Activated CD8-positive, alpha-beta memory T cell treated with anti-CD3 and anti-CD28 coated beads, Interleukin-2, amount 50 U/mL, for 24 hours (primary cell): ENCODE measurements around the gene TBX4.
"Not testable (repeated sequence)": the region's sequence is repeated elsewhere in the genome, so short reads cannot be mapped to it uniquely, and the experiment has no call there.

Source experiments
- DNase-seq: peaks from one replicate; pipeline ENCODE4 v3.0.0-alpha.2; 2020; ENCODE audit errors: extremely low read depth

TBX4 gene

DNA sequence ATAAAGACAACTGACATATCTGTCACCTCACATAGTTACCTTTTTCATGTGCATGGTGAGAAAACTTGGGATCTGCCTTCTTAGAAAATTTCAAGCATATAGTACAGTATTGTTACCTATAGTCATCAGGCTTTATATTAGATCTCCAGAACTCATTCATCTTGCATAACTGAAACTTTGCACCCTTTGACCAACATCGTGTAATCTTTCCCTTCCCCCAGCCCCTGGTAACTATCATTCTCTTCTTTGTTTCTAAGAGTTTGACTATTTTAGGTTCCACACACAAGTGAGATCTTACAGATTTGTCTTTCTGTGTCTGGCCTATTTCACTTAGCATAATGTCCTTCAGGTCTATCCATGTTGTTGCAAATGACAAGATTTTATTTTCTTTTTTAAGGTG, 22.9 kb upstream of the TBX4 start:
- DNase-seq = no peak

DNA sequence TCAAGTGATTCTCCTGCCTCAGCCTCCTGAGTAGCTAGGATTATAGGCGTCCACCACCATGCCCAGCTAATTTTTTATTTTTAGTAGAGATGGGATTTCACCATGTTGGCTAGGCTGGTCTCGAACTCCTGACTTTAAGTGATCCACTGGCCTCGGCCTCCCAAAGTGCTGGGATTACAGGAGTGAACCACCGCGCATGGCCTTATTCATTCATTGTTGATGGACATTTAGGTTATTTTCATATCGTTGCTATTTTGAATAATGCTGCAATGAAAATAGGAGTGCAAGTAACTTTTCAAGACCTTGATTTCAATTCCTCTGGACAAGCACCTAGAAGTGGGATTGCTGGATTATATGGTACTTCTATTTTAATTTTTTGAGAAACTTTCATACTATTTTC, 22.4 kb upstream of the TBX4 start:
- not testable (repeated sequence) for DNase-seq

DNA sequence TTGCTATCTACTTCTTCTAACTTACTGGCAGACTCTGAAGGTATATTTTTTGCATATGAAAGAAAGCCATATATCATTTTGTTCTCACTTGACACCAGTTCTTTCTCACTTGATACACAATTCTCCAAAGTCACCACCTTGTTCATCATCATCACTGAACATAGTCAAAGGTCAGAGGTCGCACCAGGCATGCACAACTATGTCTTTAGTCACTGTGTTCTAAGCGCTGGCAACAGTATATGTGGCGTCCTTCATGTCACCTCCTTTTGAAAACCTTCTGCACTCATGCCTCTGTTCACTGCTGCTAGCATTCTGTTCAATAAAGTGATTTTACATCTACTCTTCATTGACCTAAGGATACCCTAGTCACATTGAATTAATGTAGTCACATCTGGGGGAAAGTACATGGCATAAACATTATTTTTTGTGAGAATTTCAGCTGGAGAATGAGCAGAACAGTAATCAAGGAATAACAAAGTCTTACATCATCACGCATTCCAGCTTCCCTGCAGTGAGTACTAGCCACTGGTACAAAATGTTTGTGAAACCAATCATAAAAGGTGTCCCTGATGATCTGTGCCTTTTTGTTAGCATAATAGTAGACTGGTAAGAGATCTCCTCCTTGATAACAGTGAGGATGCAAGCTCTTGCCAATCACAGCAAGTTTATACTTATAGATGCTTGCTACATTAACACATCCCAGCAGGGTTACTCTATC, 20.5 kb upstream of the TBX4 start:
- DNase-seq = no peak

DNA sequence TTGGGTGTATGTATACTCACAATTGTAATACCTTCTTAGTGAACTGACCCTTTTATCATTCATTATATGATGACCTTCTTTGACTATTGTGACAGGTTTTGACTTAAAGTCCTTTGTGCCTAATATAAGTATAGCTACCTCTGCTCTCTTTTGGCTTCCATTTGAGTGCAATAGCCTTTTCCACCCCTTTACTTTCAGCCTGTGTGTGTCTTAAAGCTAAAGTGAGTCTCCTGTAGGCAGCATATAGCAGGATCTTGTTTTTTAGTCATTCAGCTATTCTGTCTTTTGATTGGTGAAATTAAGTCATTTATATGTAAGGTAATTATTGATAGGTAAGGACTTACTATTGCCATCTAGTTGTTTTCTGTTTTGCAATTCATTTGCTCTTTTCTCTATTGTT, 15.9 kb upstream of the TBX4 start:
- DNase-seq = no peak

DNA sequence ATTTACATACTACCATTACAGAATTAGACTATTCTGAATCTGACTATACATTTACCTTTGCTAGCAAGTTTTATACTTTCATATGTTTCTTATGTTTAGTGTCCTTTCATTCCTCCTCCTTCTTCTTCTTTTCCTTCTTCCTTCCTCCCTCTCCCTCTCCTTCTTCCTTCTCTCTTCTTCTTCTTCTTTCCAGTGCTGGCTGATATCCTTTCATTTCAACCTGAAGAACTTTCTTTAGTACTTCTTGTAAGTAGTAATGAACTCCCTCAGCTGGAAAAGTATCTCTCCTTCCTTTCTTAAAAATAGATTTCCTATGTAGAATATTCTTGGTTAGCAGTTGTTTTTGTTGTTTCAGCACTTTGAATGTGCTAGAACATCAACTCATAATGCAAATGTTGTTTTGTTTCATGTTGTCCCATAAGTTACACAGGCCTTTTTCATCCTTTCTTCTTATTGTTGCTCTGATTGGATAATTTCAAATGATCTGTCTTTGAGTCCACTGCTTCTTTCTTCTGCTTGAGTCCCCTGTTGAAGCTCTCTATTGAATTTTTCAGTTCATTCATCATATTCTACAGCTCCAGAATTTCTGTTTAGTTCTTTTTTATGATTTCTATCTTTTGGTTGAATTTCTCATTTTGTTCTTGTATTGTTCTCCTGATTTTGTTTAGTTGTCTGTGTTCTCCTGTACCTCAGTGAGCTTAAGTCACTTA, 15.1 kb upstream of the TBX4 start:
- no peak for DNase-seq

DNA sequence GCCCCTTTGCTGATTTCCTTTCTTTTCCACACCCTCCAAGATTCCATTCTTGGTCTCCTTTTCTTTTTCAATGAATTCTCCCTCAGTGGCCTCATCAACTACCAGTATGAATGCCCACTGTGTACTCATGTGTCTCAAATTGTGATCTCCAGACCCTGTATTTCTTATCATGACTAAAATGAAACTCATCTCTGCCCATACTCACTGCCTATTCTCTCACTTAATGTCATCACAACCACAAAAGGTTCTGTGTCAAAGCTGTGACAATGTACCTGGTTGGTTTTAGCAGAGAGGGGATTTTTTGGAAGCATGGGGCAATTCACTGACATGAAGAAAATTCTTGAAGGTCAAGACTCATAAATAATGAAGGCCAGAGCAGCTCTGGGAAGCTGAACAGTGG, 11.5 kb upstream of the TBX4 start:
- DNase-seq = no peak

DNA sequence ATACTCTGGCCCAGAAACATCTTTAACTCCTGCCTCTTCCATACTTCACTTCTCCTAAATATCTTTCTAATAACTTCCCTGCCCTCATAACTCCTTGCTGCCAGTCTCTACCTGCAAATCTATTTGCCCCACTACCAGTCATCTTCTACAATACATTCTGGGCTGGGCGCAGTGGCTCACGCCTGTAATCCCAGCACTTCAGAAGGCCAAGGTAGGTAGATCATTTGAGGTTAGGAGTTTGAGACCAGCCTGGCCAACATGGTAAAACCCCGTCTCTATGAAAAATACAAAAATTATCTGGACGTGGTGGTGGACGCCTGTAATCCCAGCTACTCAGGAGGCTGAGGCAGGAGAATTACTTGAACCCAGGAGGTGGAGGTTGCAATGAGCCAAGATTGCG, 10.7 kb upstream of the TBX4 start:
- not testable (repeated sequence) for DNase-seq

DNA sequence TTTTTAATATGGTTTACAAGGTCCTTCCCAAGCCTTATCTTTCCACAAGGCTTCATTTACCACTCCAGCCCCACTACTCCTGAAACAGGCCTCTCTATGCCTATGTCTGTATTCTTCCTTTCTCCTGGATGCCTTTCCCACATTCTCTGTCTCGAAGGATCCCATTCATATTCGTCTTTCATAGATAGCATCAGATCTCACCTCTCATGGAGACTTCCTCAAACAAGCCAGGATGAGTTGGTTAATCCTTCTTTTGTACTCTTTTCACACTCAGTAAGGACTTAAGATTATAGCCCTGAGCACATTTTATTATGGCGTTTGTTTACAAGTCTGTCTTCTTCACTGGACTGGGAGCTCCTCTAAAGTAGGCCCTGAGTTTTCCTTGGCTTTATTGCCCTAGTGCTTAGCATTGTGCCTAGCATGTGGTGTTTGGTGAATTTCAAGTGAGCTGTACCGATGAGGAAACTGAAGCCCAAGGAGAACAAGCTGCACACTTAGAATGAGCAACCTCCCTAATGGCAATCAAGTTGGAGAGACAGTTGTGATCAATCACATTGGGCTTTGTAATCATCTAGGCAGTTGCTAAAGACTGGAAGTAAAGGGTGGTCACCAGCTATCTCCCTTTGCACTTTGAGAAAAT, 10.0 kb upstream of the TBX4 start:
- DNase-seq = no peak

DNA sequence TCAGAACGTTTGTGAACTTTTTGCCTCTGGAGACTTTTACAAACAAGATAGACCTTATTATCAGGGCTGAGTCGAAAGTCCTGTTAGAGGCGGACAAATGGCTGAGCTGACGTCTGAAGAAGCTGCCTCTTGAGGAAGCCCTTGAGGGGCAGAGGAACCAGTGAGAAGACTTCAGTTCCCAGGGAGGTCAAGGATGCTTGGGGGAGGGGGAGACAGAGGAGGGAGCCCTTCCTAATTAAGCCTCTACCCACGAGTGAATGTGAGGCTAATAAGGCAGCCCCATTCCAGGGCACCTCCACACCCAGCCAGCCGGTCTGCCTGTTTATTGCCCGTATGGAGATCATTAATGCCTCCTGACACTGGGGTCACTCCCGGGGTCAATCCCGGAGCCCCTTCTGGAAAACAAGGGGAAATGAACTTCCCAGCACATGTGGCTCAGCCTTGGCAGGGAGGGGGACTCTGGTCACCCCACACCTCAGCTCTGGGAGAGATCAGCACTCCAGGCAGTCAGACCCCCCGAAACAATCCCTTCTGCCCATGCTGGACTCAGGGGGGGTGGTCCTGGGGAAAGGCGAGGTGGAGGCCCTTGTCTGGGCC, 9.2 kb upstream of the TBX4 start:
- no peak for DNase-seq

DNA sequence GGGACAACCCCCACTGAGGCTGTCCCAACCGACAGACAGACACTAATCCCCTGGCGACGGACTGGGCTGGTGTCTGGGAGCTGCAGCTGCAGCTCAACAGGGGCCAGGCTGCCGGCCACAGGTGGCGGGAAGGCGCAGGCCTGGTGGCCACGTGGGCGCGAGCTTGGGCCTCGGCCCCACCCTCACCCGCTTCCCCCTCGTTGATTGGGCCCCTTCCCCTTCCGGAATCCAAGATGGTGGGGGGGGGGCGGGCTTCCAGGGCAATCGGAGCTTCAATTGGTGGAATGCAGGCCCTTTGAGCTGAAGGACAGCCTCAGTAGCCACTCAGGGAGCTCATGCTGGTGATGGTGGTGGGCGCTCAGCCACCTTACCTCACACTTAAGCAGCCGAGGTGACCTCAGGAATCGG, 8.7 kb upstream of the TBX4 start:
- no peak for DNase-seq

DNA sequence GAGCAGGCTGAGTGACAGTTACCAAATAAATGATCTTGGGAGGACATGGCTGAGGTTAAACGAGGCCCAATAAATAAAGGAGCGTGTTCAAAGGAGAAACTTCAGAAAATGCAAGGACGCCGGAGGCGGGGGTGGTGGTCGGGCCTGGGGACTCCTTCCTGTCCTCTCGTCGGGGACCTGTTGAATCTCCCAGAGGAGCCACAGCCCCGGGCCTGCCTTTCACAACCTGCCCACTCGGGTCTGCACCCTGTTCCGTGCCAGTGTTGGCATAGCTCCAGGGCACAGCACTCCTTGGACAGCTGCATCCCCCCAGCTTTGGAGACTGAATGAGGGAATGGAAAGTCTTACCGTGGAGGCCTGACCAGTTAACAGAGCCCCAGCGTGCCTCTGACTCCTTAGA, 8.1 kb upstream of the TBX4 start:
- DNase-seq = no peak

DNA sequence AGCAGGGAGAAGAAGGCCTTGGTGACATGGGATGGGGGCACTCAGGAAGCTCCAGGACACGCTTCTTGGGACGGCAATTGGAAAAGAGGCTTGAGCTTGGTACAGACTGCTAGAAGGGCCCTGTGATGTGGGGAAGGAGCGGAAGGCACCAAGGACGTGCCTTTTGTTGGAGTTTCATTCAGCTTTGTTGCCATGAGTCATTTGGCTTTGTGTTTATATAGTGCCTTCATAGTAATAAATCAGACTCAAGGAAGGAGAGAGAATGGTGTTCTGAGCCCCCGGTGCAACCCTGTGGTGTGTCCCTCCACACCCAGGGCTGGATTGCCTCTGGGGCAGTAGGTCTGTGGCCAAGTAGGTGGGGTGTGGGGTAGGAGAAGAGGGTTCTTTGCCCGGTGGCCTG, 7.4 kb upstream of the TBX4 start:
- no peak for DNase-seq

DNA sequence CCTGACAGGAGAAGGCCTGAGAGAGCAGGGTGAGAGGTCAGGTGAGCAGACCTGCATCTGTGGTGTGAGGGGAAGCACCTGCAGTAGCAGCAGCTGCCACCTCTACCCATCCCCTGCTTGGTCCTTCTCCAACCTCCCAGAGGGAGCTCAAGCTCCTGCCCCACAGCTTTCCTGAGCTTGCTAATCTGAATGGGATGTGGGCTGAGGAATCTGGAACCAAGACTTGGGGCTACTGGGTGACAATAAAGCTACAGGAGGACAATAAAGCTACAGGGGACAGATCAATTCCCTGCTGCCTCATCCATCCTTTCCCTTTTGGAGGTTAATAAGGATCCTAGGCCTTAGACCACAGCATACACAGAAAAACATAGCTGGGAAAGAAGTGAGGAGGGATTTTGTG, 4.9 kb upstream of the TBX4 start:
- DNase-seq = no peak

DNA sequence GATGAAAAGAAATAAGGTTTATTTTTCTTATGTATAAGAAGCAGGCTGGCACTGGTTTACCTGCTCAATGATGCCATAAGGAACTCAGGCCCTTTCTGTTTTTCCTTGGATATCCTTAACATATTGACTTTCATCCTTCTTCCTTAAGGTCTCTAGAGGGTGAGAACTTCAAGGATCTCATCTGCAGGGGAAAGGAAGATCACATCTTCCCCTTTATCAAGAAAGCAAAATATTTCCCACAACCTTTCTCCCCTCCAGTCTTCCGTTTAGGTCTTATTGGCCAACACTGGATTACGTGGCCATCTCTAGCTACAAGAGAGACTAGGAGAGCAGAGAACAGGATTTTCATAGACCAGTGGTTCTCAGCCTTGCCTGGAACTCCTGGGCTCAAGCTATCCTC, 4.2 kb upstream of the TBX4 start:
- DNase-seq = no peak

DNA sequence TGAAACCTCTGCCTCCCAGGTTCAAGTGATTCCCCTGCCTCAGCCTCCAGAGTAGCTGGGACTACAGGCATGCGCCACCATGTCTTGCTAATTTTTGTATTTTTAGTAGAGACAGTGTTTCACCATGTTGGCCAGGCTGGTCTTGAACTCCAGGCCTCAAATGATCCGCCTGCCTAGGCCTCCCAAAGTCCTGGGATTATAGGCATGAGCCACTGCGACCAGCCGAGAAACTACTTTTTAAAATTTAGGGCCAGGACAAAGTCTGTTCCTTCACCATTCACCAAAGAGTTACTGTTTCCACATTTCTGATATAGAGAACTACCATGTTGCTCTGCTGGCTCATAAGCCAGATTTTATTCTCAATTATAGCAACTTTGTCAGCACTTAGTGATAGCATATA, 3.1 kb upstream of the TBX4 start:
- DNase-seq = not testable (repeated sequence)

DNA sequence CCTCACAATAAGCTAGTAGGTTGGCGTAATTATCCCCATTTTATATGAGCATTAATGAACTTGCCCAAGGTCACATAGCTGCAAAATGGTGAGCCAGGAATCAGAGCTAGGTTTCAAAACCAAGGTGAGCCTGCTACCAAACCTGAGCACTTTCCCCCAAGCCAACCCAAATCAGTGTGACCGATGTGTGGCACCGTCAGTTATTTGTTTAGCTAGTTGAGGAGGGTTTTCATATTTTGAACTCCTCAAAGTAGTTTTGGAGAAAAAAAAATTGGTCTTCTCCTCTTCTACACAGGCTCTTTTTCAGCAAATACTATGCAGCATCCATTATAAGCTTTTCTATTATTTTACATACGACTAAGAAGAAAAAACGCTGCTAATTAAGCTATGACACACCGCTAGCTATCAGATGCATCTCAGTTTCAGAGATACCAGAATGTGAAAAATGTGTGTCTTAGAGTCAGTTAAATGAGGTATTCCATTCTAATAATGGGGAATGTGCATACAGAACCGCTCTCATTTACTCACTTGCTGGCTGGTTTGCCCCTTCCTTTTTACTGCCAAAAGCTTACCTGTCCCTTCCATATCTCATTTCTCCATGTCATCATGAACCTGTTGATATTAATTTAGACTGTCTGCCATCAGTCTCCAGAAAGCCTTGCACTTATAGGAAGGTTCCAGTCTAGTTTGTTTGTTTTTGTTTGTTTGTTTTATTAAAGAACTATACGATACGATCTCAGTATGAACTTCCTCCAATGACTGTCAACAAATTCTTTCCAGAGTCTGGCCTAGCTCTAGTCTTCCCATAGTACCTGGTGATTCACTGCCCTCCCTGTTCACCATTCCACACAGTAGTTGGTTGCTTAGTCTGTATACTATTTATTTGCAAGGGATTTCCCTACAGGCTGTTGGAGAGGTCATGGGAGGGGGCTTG, 2.2 kb upstream of the TBX4 start:
- DNase-seq = no peak

DNA sequence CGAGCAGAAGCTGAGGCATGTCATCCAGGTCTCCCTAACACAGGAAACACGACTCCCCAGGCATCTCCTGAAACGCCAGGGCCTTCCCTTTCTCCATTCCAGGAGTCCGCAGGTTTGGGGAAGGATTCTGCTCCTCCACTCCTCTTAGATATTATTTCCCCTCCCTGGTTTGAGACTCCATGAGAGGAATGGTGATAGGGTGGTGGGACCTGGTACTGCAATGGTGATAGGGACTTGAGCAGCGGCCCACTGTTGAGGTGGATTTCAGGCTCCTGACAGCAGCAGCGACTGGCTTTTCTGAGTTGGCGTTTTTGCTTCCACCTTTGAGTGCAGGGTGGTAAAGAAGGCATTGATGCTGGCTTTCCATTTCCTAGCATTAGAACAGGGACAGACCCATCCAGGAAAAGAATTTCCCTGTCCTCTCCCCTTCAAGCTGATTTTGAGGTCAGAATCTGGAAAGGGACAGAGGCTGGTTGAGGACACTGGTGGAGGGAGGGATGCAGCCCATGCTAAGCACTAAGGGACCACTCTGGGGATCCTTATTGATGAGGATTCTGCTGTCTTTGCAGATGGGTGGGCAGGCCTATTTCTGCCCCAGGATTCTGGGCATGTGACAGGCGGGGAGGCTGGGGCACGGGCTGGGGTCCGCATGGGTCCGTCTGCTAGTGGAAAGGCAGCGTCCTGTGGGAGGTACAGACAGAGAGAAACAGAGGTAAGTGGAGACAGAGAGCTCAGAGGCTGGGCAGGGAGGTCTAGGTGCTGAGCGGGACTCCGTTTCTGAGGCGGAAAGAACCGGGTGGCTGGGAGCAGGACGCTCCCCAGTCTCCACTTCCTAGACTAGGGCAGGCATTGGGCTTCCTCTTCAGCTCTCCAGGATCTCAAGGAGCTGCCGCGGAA, 1.3 kb upstream of the TBX4 start:
- no peak for DNase-seq

DNA sequence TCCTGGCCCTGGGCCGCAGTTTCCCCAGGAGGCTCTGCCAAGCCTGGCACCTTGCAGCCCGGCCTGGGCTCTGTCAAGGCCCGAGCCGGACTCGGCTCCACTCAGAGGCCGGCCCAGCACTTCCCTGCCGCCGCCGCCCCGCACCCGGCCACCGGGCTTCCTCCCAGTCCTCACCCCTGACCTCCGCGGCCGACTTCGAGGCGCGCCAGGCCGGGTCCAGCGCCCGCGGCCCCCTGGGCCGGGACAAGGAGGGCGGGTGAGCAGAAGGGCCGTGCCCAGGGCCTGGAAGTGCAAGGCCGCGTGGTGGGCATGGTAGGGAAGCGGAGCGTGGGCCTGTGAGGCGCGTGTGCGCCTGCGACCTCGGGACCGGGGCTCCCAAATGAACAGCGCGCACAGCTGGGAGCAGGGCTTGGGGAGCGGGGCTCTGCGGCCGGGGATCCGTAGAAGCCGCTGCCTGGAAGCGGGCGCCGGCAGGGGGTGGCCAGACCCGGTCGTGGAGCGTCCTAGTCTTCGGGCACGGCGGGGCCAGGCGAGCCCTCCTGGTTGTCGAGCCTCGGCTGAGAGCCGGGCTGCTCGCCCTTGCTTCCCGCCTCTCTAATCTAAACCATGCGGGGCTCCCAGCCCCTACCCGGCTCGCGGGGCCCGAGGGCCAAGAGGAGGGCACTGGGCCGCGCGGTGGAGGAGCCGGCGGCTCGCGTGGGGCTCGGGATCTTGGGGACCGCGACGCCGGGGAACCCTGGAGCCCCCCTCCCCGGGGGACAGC, 503 bp upstream of the TBX4 start:
- no peak for DNase-seq

DNA sequence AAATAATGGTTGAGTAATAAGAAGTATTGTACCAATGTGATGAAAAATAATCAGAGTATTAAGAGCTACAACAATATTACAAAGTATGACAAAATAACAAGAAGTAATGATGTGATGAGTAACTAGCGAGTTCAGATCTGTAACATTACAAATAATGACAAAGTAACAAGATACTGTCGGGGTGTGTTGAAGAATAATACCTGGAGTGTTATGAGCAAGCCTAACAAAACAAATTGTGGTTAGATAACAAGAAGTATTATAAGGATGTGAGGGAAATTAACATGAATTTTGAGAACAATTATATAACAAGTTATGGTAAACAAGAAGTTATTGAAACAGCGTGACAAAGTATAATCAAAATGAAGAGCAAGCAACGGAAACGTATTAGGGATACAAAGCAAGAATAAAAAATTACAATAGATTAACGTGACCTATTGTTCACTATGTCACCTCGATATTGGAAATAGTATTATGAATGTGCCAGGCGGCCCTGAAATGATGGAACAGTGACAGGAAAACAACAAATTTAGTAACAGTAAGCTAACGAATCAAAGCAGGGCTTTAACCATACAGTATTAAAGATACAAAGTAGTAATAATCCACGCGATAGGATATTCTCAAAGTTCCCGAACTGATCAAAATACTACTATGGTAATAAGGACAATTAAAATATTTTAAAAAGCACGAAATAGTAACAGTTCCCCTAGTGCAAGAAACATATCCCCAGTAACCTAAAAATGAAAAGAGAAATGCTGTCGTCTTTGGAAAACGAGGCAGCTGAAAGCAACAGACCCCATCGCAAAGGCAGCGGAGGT, 1.6 kb downstream of the TBX4 start:
- DNase-seq = no peak
